GM13977 (cell line): ENCODE data around the gene CARD19.
"Not testable (repeated sequence)": the region's sequence is repeated elsewhere in the genome, so short reads cannot be mapped to it uniquely, and the experiment has no call there.

Experiments
- DNase-seq: peaks from one replicate; pipeline ENCODE4 v3.0.0; 2012; ENCODE audit warnings: low spot score
- in situ Hi-C: fragments of 300-500 bp; cut with MboI; formaldehyde crosslinking; loops from one replicate; pipeline ENCODE4 v1.12.0; 2022; ENCODE audit warnings: low sequenced_read_pairs, low pct_unique_long_range_greater_than_20kb, mixed read lengths, inconsistent platforms; ENCODE audit not compliant: unreplicated experiment
- TF ChIP-seq, protein P1 (sequence below): IDR thresholded peaks from 2 replicates; pipeline ENCODE4 v1.5.1; 2012; ENCODE audit warnings: mild to moderate bottlenecking, control low read depth; ENCODE audit not compliant: insufficient read depth; ENCODE audit errors: extremely low read depth, missing control alignments

The CARD19 gene

DNA sequence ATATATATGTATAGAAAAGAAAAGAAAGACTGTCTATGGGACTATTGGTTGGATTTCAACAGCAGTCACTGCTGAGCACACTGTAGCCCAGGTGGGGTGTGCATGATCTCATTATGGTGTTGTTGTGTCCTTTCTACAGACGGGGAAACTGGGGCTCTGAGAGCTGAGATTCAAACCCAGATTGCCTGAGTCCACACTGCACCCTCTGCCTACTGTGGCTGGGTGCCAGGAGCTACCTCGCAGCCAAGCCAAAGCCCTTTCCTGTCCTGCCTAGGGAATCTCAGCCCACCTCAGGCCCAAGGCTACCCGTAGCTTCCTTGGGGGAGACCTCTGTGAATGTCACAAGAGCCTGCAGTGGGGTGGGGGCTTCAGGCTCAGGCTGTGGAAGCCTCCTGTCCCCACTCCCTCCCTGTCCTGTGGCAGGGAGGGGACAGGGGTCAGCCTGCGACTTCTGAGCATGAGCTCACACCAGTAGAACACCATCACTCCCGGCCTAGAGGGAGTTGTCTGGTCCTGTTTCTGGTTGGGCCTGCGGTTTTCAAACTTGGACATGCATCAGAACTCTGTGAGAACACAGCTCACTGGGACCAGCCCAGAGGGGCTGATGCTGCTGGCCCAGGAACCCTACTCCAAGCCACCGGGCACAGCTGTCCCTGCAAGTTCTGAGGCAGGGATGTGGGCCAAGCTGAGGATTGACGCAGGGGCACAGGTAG is 45.9 kb downstream of the CARD19 start:
- in situ Hi-C loops: no loop called here
- TF ChIP-seq, protein P1, sequence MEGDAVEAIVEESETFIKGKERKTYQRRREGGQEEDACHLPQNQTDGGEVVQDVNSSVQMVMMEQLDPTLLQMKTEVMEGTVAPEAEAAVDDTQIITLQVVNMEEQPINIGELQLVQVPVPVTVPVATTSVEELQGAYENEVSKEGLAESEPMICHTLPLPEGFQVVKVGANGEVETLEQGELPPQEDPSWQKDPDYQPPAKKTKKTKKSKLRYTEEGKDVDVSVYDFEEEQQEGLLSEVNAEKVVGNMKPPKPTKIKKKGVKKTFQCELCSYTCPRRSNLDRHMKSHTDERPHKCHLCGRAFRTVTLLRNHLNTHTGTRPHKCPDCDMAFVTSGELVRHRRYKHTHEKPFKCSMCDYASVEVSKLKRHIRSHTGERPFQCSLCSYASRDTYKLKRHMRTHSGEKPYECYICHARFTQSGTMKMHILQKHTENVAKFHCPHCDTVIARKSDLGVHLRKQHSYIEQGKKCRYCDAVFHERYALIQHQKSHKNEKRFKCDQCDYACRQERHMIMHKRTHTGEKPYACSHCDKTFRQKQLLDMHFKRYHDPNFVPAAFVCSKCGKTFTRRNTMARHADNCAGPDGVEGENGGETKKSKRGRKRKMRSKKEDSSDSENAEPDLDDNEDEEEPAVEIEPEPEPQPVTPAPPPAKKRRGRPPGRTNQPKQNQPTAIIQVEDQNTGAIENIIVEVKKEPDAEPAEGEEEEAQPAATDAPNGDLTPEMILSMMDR: no peak
- DNase-seq: no peak

DNA sequence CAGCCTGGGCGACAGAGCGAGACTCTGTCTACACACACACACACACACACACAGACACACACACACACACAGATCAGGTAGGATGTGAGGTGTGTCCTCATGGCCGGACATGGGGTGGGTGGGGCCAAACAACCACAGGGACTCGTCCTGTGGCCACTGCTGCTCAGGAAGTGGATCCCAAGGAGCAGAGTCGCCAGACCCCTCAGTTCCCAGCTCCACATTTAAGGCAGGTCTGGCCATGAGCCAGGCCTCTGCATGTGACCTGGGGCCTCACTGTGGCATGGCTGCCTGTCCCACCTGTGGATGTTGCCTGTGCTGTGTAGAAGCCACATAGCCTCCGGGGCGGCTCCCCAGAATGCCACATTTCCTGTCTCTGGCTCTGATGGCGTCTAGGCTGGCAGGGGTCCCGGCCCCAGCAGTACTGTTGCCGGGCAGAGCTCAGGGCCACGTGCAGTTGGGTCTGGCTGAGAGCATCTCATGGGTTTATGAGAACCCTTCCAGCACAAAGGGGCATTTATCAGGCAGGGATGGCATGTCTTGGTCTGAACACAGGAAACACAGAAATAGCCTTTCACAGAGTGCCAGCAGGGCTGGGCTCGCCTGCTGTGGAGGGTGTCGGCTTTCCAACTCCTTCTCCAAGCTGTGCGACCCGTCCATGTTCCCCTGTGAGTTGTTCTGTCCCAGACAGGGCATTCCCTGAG is 48.0 kb downstream of the CARD19 start:
- TF ChIP-seq, protein P1: no peak
- DNase-seq: no peak
- in situ Hi-C loops: no loop called here

DNA sequence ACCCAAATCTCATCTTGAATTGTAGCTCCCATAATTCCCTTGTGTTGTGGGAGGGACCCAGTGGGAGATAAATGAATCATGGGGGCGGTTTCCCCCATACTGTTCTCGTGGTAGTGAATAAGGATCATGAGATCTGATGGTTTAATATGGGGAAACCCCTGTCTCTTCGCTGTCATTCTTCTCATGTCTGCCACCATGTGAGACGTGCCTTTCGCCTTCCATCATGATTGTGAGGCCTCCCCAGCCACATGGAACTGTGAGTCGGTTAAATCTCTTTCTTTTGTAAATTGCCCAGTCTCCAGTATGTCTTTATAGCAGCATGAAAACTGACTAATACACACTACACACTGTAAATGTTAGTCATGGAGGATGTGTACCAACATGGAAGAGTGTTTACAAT is 50.7 kb downstream of the CARD19 start:
- DNase-seq, in situ Hi-C loops: not testable (repeated sequence)

DNA sequence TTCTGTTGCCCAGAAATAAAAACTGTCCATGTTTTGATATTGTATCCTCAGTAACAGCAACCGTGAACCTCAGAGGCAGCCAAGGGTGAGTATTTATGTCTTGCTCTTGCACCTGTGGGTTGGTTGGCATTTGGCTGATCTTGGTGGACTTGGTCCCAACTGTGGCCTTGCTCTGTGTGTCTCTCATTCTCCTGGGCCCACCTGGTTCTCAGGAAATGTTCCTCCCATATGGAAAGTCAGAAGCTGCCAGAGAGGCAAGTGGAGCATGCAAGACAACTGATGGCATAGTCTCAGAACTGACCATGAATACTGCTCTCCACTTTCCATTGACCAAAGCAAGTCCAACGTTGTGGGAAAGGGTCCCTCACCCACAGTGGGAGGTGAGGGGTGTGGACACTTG is 51.6 kb downstream of the CARD19 start:
- TF ChIP-seq, protein P1: no peak
- in situ Hi-C loops: no loop called here
- DNase-seq: no peak

DNA sequence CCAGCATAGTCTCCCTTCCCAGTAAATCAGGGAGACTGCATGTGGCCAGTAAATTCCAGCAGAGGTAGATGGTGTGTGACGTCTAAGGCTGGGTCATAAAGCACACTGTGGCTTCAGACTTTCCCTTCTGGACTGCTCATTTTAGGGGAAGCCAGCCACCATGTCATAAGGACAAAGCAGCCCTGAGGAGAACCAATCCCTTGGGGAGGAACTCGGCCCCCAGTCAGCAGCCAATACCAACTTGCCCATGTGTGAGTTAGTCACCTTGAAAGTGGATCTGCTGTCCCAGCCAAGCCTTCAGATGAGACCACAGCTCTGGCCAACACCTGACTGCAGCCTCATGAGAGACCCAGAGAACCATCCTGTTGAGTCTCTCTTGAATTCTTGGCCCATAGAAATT is 52.7 kb downstream of the CARD19 start:
- TF ChIP-seq, protein P1: no peak
- in situ Hi-C loops: no loop called here
- DNase-seq: no peak

DNA sequence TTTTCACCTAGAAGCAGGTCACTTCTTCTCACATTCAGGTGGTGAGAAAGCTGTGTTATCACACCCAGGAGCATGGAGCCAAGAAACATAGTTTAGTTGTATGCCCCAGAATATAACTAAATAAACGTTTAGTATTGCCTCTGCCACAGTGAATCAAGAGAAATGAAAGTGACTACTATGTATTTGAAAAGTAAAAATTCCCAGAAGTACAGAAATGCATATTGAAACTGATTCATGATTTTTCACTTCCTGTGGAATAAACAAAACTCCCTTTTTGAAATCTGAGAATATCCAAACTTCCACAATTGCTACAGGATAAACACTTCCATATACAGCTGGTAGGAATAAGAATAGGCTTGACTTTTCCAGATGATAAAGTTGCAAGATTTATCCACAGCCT is 53.3 kb downstream of the CARD19 start:
- DNase-seq: no peak
- TF ChIP-seq, protein P1: no peak
- in situ Hi-C loops: no loop called here

DNA sequence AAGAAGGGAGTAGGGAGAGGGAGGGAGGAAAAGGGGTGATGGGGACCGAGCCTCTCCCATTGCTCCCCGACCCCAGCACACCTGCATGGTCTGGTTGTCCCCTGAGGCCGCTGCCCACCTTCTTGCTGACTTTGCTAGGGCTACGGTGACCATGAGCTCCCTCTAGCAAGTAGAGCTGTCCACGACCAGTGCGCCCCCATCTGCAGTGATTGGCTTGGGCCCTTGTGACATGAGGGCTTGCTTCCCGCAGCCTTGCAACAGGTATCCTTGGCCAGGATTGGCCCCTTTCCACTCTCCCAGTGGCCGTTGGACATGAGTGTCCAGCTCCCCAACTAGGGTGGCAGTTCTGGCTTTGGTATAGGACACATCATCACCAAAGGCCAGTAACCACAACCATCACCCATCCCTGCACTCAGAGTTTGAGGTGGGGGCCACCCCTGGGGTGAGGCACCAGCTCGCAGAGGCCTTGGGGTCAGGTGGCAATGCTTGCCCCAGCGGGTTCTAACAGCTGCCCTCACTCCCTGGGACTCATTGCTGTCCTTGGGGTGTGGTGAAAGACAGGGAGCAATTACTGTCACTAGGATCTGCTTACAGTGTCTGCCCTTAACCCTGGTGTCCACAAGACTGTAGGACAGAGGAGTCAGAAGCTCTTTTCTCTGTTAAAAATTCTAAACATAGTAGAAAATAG is 55.2 kb downstream of the CARD19 start:
- TF ChIP-seq, protein P1: no peak
- DNase-seq: no peak
- in situ Hi-C loops: loop anchor here (25.0 kb wide), 1 partner anchor 161 kb away; no protein-coding TSS in a partner anchor
